ENCODE data around the gene GPR132. TPM values are rescaled to one million over a fixed set of nuclear protein-coding genes. Genes with fewer than 3 reads are reported as not detected.
"Not testable (repeated sequence)": the region's sequence is repeated elsewhere in the genome, so short reads cannot be mapped to it uniquely, and the experiment has no call there.

Gene GPR132
- total RNA-seq, 1 donor from 2014 or later: 1.0 TPM

- Histone ChIP-seq H3K4me1 (no peaks in the 10 kb centered on the region), H3K27me3 (ENCODE audit: low read depth) (peaks cover 79% of the 10 kb centered on the region), H3K36me3 (no peaks in the 10 kb centered on the region), H3K27ac (replicated peaks) (no peak overlapping the region), H3K4me3 (no peak overlapping the region), H3K9me3 (replicated peaks) (no peaks in the 10 kb centered on the region)
- TF ChIP-seq CTCF (IDR thresholded peaks at IDR 0.05; ENCODE audit: borderline replicate concordance): no peak
- intact Hi-C loops (cut with micrococcal nuclease): loop anchor here (10.0 kb wide), 1 partner anchor 65 kb away; the partner anchor contains the start of gene AHNAK2
- no peak for DNase-seq
Measured at GRCh38 chr14:105039458-105040205, 25.6 kb downstream of the GPR132 start.

GRCh38 chr14:105035616-105036015 lies 29.6 kb downstream of the GPR132 start:
- H3K4me3 ChIP-seq: not testable (repeated sequence)

GRCh38 chr14:105034315-105035039 lies 30.8 kb downstream of the GPR132 start:
- Histone ChIP-seq H3K4me3 (no peak overlapping the region), H3K36me3 (no peaks in the 10 kb centered on the region), H3K27ac (replicated peaks) (no peak overlapping the region), H3K9me3 (replicated peaks) (no peaks in the 10 kb centered on the region), H3K4me1 (no peaks in the 10 kb centered on the region), H3K27me3 (ENCODE audit: low read depth) (peaks cover 58% of the 10 kb centered on the region)
- intact Hi-C loops (cut with micrococcal nuclease): loop anchor here (10.0 kb wide), 1 partner anchor 60 kb away; the partner anchor contains the start of gene AHNAK2
- no peak for DNase-seq
- no peak for TF ChIP-seq CTCF (IDR thresholded peaks at IDR 0.05; ENCODE audit: borderline replicate concordance)

More at GRCh38 chr14:105035616-105036015, 29.6 kb downstream of the GPR132 start:
- not testable (repeated sequence) for H3K27ac ChIP-seq (replicated peaks); H3K36me3 ChIP-seq; DNase-seq; H3K9me3 ChIP-seq (replicated peaks); H3K4me1 ChIP-seq
- intact Hi-C loops (cut with micrococcal nuclease): loop anchor here (10.0 kb wide), 1 partner anchor 61 kb away; the partner anchor contains the start of gene AHNAK2
- peaks cover 70% of the 10 kb centered on the region for H3K27me3 ChIP-seq (ENCODE audit: low read depth)

GRCh38 chr14:105033412-105033900 lies 31.8 kb downstream of the GPR132 start:
- intact Hi-C loops (cut with micrococcal nuclease): loop anchor here (10.0 kb wide), 1 partner anchor 59 kb away; the partner anchor contains the start of gene AHNAK2
- Histone ChIP-seq H3K27me3 (ENCODE audit: low read depth) (peaks cover 55% of the 10 kb centered on the region), H3K4me3 (peak overlapping the region; percentile 66), H3K27ac (replicated peaks) (peak overlapping the region; percentile 46)
- H3K36me3 ChIP-seq; H3K9me3 ChIP-seq (replicated peaks); H3K4me1 ChIP-seq; DNase-seq: not testable (repeated sequence)

GRCh38 chr14:105032451-105032901 lies 32.8 kb downstream of the GPR132 start:
- not testable (repeated sequence) for H3K9me3 ChIP-seq (replicated peaks); H3K4me1 ChIP-seq; H3K27ac ChIP-seq (replicated peaks); DNase-seq; H3K36me3 ChIP-seq
- intact Hi-C loops (cut with micrococcal nuclease): loop anchor here (10.0 kb wide), 1 partner anchor 58 kb away; the partner anchor contains the start of gene AHNAK2
- peaks cover 51% of the 10 kb centered on the region for H3K27me3 ChIP-seq (ENCODE audit: low read depth)
- peak overlapping the region; percentile 66 for H3K4me3 ChIP-seq

GRCh38 chr14:105030836-105031396 lies 34.3 kb downstream of the GPR132 start:
- intact Hi-C loops (cut with micrococcal nuclease): loop anchor here (10.0 kb wide), 1 partner anchor 56 kb away; the partner anchor contains the start of gene AHNAK2
- Histone ChIP-seq H3K27ac (replicated peaks) (no peak overlapping the region), H3K4me1 (no peaks in the 10 kb centered on the region), H3K36me3 (no peaks in the 10 kb centered on the region), H3K9me3 (replicated peaks) (no peaks in the 10 kb centered on the region), H3K27me3 (ENCODE audit: low read depth) (peaks cover 36% of the 10 kb centered on the region), H3K4me3 (no peak overlapping the region)
- DNase-seq: no peak
- no peak for TF ChIP-seq CTCF (IDR thresholded peaks at IDR 0.05; ENCODE audit: borderline replicate concordance)

Measured in left ventricle myocardium inferior (tissue), 1 donor.